IPS-18a (cell line): ENCODE measurements around the gene CPSF4.

Experiments used
- H3K27ac ChIP-seq: one replicate; pipeline ENCODE4 v1.5.1; 2013; ENCODE audit warnings: low read length
- H3K27me3 ChIP-seq: one replicate; pipeline ENCODE4 v1.6.1; 2013; ENCODE audit warnings: mild to moderate bottlenecking, low read length; ENCODE audit not compliant: control insufficient read depth, insufficient read depth
- H3K36me3 ChIP-seq: one replicate; pipeline ENCODE4 v1.6.1; 2013; ENCODE audit warnings: low read depth, low read length; ENCODE audit not compliant: control insufficient read depth
- H3K4me1 ChIP-seq: one replicate; pipeline ENCODE4 v1.6.1; 2013; ENCODE audit warnings: low read depth, low read length; ENCODE audit not compliant: control insufficient read depth
- H3K4me3 ChIP-seq: one replicate; pipeline ENCODE4 v1.5.1; 2013; ENCODE audit warnings: low read length
- H3K9ac ChIP-seq: one replicate; pipeline ENCODE4 v1.6.1; 2013; ENCODE audit warnings: mild to moderate bottlenecking, low read length, moderate library complexity
- H3K9me3 ChIP-seq: one replicate; pipeline ENCODE4 v1.6.1; 2013; ENCODE audit warnings: low read depth, low read length; ENCODE audit not compliant: control insufficient read depth

The CPSF4 gene

DNA sequence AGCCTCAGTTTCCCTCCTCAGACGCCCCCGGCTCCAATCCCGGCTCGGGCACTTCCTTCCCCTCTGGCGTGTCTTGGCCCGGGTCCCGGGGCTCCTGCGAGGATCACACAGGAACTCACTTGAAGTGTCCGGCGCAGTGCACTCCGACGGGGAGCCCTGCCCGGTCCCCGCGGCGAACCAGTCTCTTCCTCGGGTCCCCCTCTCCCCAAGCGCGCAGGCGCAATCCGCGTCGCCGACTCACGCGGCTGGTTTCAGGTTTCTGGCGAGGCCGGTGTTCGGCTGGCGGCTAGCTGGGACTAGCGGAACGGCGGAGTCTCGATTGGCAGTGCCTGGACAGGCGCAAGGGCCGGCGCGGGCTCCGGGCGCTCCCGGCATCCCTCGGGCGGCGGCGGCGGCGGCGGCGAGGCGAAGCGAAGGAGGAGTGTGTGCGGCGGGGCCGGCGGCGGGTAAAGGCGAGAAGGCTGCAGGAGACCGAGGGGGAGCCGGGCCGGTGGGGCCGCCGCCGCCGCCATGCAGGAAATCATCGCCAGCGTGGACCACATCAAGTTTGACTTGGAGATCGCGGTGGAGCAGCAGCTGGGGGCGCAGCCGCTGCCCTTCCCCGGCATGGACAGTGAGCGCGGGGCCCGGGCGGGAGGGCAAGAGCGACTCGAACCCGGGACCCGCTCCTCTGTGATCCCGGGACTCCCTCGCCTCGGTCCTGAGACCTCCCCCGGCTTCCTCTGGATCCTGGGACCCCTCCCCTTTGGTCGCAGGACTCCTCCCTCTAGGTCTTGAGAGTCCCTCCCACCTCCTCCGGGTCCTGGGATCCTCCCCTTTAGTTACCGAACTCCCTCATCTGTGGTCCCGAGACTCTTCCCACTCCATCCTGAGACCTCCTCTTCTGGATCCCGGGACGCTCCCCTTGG is at the start of gene CPSF4, which contains the start of gene PTCD1:
Gene CPSF4, plus strand, starts transcription at position 371 of the 908 bp plus-strand sequence. Its CDS starts 140 bp downstream, at position 511.
Gene PTCD1, minus strand, starts transcription at position 226 of the 908 bp plus-strand sequence. CDS start 3,556 bp downstream, outside the sequence.
- H3K9ac ChIP-seq: peak within 1 kb of the TSS; percentile 89
- no peaks in the 10 kb centered on the region for H3K27me3 ChIP-seq
- peaks cover 8% of the 10 kb centered on the region for H3K4me1 ChIP-seq
- H3K27ac ChIP-seq: no peak within 1 kb of the TSS
- H3K4me3 ChIP-seq: peak within 1 kb of the TSS; percentile 92
- no peaks in the 10 kb centered on the region for H3K9me3 ChIP-seq
- peaks cover 27% of the 10 kb centered on the region for H3K36me3 ChIP-seq

DNA sequence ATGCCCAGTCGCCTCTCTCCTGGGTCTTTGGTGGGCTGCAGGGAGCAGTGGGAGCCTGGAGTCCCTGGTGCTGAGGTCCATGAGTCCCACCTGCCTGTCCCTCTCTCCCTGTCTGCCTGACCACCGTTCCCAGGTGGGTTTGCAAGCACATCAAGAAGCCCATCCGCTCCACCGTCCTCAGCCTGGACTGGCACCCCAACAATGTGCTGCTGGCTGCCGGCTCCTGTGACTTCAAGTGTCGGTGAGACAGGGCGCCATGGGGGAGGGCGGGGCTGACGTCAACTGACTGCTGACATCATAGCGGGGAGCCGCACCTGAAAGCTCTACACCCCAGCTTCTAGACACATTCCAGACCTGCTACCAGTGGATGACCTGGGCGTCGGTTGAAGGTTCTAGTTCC is 49.0 kb upstream of the CPSF4 start:
- Histone ChIP-seq H3K9me3 (no peaks in the 10 kb centered on the region), H3K4me3 (no peak overlapping the region), H3K27me3 (no peaks in the 10 kb centered on the region), H3K9ac (no peak overlapping the region), H3K4me1 (peaks cover 3% of the 10 kb centered on the region), H3K36me3 (peaks cover 13% of the 10 kb centered on the region), H3K27ac (no peak overlapping the region)

- Histone ChIP-seq H3K27ac (no peak overlapping the region), H3K4me3 (no peak overlapping the region), H3K4me1 (peaks cover 3% of the 10 kb centered on the region), H3K27me3 (no peaks in the 10 kb centered on the region), H3K36me3 (peaks cover 26% of the 10 kb centered on the region), H3K9ac (no peak overlapping the region), H3K9me3 (no peaks in the 10 kb centered on the region)
These were observed 47.7 kb upstream of the CPSF4 start for GRCh38 chr7:99390941-99391602.

GRCh38 chr7:99392046-99392445 is 46.7 kb upstream of the CPSF4 start:
- Histone ChIP-seq H3K9me3 (no peaks in the 10 kb centered on the region), H3K4me3 (peak overlapping the region; percentile 85), H3K36me3 (peaks cover 32% of the 10 kb centered on the region), H3K9ac (peak overlapping the region; percentile 55), H3K27me3 (no peaks in the 10 kb centered on the region), H3K27ac (no peak overlapping the region), H3K4me1 (peaks cover 3% of the 10 kb centered on the region)

DNA sequence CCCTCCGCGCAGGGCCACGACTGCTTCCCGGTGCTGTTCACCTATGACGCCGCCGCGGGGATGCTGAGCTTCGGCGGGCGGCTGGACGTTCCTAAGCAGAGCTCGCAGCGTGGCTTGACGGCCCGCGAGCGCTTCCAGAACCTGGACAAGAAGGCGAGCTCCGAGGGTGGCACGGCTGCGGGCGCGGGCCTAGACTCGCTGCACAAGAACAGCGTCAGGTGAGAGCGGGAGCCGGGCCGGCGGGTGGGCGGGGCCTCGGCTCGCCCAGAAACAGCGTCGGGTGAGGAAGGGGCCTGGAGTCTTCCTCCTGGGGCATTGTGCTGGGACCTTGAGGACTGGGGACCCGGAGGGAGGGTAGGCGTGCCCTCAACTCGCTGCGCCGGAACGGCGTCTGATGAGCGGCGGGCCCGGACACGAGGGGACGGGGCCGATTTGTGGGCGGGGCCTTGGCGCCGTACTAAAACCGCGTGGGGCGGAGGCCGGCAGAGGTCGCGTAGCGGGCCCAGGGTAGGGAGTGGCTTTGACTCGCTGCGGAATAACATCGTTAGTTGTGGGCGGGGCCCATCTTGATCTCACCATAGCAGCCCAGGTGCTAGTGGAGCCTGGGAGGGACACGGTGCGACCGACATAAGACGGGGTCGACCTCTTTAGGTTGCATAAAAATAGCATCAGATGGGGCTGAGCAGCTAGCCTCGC is 45.9 kb upstream of the CPSF4 start:
- peaks cover 3% of the 10 kb centered on the region for H3K4me1 ChIP-seq
- H3K9me3 ChIP-seq: no peaks in the 10 kb centered on the region
- peak overlapping the region; percentile 85 for H3K4me3 ChIP-seq
- H3K36me3 ChIP-seq: peaks cover 39% of the 10 kb centered on the region
- H3K27me3 ChIP-seq: no peaks in the 10 kb centered on the region
- peak overlapping the region; percentile 55 for H3K9ac ChIP-seq
- peak overlapping the region; percentile 54 for H3K27ac ChIP-seq

DNA sequence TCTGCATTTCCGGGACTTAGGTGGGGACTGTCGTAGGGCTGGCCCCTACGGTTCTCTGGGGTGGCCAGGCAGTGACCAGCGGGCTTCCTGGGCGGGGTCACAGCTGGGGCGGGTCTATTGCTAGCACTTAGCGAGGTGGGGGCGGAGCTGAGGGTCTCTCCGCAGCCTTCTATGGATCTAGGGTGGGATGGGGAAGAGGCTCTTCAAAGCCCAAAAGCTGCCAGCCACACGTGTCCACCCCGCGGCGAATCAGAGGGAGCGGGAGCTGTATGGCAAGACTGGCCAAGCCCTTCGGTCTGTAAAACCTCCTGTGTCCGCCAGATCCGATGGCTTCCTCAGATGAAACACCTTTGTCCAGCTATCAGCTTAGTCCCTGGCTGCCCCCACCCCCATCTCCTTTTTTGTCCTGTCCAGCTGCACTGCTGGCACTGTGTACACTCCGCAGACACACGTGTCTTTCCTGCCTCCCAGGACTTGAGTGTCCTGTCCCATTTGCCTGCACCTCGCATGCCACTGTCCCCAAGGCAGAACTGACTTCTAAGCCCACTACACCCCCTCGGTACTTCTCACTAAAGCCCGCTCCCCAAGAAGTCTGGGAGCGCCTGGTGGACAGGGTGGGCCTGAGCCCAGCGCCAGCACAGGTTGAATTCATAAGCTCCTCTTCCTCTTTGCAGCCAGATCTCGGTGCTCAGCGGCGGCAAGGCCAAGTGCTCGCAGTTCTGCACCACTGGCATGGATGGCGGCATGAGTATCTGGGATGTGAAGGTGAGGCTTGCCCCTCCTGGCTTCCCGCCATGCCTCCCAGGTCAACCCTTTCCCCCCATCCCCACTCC is 45.2 kb upstream of the CPSF4 start:
- peak overlapping the region; percentile 54 for H3K27ac ChIP-seq
- H3K4me3 ChIP-seq: peak overlapping the region; percentile 85

DNA sequence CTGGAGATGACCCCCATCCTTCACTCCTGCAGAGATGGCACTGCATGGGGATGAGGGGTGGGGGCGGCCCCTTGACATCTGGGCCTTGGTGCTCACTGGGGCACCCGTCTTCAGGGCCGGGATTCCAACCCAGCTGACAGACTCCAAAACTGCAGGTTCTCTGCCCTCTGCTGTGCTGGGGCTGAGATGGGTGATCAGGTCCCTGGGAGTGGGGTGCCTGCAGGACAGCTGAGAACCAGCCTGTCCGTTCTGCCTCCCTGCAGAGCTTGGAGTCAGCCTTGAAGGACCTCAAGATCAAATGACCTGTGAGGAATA is 44.6 kb upstream of the CPSF4 start:
- Histone ChIP-seq H3K4me1 (peaks cover 3% of the 10 kb centered on the region), H3K27ac (no peak overlapping the region), H3K9ac (no peak overlapping the region), H3K9me3 (no peaks in the 10 kb centered on the region), H3K4me3 (no peak overlapping the region), H3K27me3 (no peaks in the 10 kb centered on the region), H3K36me3 (peaks cover 43% of the 10 kb centered on the region)

More for the DNA sequence above, 45.2 kb upstream of the CPSF4 start:
- Histone ChIP-seq H3K36me3 (peaks cover 37% of the 10 kb centered on the region), H3K9me3 (no peaks in the 10 kb centered on the region), H3K9ac (peak overlapping the region; percentile 55), H3K4me1 (peaks cover 3% of the 10 kb centered on the region), H3K27me3 (no peaks in the 10 kb centered on the region)

DNA sequence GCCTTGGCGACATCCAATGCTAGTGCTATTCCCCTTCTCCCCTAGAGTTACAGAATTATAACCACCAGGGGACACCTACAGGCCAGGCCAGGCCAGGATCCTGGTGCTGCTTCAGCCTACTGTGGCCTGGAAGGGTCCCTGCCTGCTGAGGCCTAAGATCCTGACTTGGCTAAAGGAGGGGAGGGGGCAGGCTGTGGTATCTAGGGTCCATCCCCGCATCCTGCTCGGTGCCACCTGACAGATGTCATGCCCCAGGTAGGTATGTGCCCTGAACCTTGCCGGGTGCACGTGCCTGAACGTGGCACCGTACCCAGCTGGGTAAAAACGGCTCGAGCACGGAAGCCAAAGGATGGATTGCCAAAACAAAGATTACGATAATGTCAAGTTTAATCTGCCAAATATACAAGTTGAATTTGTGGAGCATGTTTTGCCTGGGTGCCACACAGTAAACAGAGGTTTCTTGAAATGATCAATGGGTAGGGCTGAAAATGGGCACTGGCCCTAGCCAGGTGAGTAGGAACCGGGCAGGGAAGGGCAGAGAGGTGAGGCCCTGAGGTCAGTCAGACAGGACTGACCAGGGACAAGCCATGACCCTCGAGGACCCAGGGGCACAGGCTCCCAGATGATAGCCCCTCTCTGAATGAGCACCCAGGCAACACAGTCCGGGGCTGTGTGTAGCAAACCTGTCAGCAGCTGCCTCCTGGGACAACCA is 43.0 kb upstream of the CPSF4 start:
- Histone ChIP-seq H3K36me3 (peaks cover 53% of the 10 kb centered on the region), H3K9me3 (no peaks in the 10 kb centered on the region), H3K27ac (no peak overlapping the region), H3K4me1 (peaks cover 3% of the 10 kb centered on the region), H3K27me3 (no peaks in the 10 kb centered on the region), H3K9ac (no peak overlapping the region), H3K4me3 (no peak overlapping the region)

- no peak overlapping the region for H3K9ac ChIP-seq
- no peak overlapping the region for H3K4me3 ChIP-seq
- H3K4me1 ChIP-seq: peaks cover 3% of the 10 kb centered on the region
- H3K36me3 ChIP-seq: peaks cover 60% of the 10 kb centered on the region
- H3K9me3 ChIP-seq: no peaks in the 10 kb centered on the region
- H3K27me3 ChIP-seq: no peaks in the 10 kb centered on the region
- no peak overlapping the region for H3K27ac ChIP-seq
These were observed 42.1 kb upstream of the CPSF4 start for GRCh38 chr7:99396418-99397296.
